Amniotic stem cell (primary cell): ENCODE measurements around the gene SH3BP1.
"Not testable (repeated sequence)": the region's sequence is repeated elsewhere in the genome, so short reads cannot be mapped to it uniquely, and the experiment has no call there.

Experiments used
- DNase-seq: peaks from one replicate; lab custom pipeline; 2025; lab: John Stamatoyannopoulos, UW

Gene SH3BP1

DNA sequence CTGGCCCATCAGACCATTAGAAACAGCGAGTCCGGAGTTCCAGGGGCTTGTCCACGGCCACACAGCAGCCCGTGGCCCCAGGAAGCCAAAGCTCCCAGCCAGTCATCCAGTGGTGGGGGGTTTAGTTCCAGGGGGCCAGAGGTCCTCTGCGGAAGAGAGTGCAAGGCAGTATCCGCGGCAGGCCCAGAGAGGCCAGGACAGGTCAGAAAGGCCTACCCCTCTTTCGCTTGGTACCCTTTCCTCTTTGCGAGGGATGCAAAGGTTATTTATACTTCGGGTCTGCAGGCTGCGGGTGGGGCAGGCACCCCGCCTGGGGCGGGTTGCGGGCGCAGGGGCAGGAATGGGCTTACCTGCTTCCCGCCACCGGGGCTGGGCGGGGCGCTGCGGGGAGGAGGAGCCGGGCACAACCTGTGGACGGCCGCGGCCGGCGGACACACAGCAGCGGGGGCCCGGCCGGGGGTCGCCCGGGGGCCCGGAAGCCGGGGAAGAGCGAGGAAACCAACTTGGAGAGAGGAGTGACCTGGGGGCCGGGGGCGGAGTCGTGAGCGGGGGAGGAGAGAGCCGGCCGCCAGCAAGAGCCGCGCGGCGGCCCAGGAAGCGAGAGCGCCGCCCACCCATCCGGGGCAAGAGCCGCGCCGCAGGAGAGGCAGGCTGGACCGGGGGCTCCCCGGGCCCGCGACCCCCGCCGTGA is at the start of gene SH3BP1:
Gene SH3BP1 (plus strand): TSS at position 600 of the 691 bp plus-strand sequence. CDS start 119 bp downstream, outside the sequence.
- no peak for DNase-seq

DNA sequence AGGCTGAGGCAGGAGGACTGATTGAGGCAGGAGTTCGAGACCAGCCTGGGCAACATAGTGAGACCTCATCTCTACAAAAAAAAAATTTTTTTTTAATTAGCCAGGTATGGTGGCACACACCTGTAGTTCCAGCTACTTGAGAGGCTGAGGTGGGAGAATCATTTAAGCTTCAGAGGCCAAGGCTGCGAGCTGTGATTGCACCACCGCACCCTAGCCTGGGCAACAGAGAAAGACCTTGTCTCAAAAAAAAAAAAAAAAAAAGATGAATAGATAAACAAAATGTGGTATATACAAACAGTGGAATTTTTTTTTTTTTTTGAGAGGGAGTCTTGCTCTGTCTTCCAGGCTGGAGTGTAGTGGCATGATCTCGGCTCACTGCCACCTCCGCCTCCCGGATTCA is 48.4 kb upstream of the SH3BP1 start:
- not testable (repeated sequence) for DNase-seq

GRCh38 chr22:37591823-37592404 is 47.6 kb upstream of the SH3BP1 start:
- no peak for DNase-seq

GRCh38 chr22:37594237-37594636 is 45.2 kb upstream of the SH3BP1 start:
- no peak for DNase-seq

- DNase-seq: no peak
Measured at GRCh38 chr22:37599153-37599552, 40.3 kb upstream of the SH3BP1 start.

DNA sequence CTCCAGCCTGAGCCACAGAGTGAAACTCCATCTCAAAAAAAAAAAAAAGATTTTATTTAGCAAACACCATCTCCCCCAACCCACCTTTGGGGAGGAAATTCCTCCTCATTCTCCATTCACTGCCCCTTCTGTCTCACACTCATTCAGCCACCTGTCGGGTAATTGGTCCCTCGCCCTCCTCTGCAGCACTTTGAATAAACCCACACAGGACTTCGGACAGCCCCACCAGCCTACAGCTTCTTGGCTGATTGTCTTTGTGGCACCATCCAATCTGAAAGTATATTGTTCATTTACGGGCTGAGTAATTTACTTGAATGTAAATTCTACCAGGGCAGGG is 38.3 kb upstream of the SH3BP1 start:
- DNase-seq: no peak

DNA sequence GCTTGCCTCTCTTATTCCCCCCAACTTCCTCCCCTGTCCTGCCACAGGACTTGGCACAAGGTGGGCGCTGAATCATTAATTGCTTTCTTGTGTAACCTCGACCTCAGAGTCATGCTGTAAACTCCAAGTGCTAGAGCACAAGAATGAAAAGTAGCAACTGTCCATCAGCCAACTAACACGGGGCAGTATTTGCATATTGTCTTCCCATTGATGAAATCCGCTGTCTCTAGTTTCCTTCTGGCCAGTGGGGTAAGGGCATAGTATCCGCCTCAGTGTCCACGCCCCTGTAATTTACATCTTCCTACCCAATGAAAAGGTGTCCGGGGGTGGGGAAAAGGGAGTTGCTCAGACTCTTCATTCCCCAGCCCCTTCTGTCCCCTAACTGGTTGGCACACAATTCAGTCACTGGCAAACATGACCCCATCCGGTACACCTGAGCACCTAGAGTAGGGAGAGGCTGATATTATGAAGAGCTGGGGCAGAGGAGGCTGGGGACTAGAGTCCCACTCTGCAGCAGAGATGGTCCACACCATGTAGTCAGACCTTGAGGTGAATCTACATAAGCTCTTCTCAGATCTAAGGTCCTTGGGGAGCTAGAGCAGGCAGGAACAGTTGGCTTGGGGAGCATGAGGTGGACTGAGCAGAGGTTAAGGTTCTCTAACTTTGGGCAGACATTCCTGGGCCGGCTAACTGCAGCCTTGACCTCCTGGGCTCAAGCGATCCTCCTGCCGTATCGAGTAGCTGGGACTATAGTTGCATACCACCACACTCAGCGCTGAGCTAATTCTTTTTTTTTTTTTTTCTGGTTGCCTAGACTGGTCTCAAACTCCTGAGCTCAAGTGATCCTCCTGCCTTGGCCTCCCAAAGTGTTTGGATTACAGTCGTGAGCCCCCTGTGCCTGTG is 37.7 kb upstream of the SH3BP1 start:
- no peak for DNase-seq

DNA sequence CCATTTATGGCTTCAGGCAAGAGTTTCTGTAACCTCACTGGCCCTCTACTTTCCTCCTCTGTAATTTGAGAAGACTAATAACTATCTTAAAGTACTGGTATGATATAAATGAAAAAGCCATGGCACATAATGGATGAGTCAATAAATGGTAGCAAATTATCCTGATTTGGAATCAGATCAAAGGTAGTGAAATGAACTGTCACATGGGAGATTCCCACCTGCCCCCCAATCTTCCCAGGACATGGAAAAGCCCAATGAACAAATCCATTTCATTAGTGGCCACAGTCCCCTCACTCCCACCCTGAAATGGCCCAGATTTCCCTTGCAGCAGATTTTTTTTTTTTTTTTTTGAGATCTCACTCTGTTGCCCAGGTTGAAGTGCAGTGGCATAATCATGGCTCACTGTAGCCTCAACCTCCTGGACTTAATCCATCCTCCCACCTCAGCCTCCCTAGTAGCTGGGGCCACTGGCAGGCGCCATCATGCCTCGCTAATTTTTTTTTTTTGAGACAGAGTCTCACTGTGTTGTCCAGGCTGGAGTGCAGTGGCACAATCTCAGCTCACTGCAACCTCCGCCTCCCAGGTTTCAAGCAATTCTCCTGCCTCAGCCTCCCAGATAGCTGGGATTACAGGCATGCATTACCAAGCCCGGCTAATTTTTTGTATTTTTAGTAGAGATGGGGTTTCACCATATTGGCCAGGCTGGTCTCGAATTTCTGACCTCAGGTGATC is 36.8 kb upstream of the SH3BP1 start:
- not testable (repeated sequence) for DNase-seq

GRCh38 chr22:37604074-37604473 is 35.4 kb upstream of the SH3BP1 start:
- DNase-seq: no peak

DNA sequence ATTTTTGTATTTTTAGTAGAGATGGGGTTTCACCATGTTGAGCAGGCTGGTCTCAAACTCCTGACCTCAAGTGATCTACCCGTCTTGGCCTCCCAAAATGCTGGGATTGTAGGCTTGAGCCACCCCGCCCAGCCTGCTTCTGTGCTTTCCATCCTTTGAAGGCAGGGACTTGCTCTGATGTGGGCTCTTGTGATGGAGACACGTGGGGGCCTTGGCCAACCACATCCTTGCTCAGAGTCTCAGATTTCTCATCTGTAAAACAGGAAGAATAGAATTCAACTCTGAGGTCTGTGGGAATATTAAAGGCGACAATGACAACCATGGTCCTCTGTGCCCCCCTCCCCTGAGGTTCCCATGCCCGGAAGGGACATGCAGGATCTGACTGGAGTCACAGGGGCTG is 34.6 kb upstream of the SH3BP1 start:
- no peak for DNase-seq

DNA sequence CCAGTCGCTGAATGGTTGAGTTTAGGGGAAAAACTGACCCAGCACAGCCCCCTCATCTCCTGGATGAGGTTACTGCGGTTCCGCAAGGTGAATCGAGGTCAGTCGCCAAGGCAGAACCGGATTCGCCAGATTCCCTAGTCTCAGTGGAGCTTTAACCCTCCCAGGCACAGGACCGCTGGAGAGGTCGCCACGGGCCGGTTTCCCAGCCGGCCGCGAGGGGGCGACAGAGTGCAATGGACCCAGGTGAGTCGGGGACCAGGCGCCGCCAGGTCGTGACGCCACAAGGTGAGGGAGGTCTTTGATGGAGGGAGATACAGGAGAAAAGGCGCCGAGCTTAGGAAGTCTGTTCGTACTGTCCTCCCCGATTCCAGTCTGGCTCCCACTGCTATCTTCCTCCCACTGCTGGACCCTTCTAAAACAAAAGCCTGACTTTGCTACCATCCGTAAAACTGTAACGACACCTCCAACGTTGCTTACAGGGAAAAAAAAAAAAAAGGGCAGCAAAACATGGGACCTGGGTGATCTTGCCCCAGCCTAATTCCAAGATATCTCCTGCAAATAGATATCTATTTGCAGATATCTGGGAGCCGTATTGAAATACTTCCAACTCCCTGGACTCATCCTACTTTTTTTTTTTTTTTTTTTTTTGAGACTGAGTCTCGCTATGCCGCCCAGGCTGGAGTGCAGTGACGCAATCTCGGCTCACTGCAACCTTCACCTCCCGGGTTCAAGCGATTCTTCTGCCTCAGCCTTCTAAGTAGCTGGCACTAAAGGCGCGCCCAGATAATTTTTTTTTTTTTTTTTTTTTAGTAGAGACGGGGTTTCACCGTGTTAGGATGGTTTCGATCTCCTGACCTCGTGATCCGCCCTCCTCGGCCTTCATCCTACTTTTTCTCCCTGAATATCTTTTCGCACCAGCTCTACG is 32.2 kb upstream of the SH3BP1 start:
- DNase-seq: peak; percentile 26

- no peak for DNase-seq
Measured at GRCh38 chr22:37607935-37608476, 31.5 kb upstream of the SH3BP1 start.

DNA sequence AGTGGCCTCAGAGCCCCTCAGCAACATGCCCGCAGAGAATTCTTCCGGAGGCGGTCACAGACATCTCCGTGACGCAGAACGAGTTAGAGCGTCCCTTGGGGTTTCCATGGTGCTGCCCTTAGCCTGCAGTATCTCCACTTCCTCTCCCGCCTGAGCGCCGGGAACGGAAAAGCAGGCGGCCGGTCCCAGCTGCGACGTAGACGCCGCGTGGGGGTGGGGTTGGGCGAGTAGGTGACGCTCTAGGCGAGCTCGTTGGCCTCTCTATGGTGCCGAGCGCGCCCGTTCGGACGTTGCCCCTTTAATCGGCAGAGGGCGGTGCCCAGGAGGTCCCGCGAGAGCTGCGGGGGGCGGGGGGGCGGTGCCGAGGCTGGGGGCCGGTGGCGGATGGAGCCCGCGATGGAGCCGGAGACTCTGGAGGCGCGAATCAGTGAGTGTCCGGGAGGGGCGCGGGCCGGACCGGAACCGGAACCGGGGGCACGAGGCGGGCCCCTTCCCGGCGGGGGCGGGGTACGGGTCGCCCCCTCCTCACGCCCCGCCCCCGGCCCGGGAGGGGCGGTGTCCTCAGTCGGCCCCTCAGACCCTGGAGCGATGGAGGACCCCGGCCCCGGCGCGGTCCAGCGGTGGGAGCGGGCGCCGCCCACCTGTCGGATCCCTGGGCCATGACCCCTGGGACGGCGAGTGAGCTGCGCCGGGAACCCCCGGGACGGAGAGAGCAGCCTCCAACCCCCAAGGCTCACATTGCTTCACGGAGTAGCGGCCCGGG is 30.8 kb upstream of the SH3BP1 start, which contains the start of gene GGA1:
Gene GGA1 (plus strand): TSS at position 358 of the 763 bp plus-strand sequence. CDS start 27 bp downstream, at position 385.
- peak; percentile 97 for DNase-seq

DNA sequence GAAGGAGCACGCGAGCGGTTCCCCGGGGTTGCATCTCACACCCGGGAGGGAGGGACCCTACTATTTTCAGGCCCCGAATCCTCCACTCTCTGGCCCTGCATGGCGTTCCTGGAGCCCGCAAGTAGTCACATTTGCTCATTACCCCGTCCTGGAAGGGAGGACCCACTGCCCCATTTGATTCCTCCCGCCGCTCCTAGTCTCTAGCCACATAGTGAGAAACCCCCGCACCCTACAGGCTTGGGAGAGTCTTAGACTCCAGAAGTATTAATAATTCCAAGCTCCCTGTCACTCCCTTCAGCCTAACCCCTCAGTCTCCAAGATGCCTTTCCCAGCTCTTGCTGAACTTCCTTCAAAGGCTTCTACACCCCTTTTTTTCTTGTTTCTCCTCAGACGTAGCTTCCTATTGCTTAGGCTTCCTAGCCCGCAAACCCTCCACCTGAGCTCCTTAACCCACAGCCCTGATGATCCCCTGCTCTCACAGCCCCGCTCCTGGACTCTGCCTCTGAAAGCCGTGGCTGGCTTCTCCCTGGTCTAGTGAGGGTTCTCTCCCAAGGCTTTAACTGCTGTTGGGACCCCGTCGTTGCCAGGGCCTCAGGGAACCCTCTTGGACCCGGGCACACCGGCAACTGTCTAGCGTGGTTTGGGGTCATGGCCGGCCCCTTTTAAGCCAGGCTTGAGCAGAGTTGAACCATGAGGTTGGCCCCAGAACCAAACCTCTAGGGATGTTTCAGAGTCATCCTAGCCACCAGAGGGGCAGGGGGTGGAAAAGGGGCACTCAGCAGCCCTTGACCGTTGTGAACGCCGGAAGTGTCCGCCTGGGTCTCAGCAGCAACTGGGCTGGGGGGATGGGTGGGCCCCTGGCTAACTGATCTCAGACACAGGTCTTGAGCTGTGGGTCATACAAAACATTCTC is 30.0 kb upstream of the SH3BP1 start:
- DNase-seq: no peak

GRCh38 chr22:37610153-37610475 is 29.4 kb upstream of the SH3BP1 start:
- not testable (repeated sequence) for DNase-seq

DNA sequence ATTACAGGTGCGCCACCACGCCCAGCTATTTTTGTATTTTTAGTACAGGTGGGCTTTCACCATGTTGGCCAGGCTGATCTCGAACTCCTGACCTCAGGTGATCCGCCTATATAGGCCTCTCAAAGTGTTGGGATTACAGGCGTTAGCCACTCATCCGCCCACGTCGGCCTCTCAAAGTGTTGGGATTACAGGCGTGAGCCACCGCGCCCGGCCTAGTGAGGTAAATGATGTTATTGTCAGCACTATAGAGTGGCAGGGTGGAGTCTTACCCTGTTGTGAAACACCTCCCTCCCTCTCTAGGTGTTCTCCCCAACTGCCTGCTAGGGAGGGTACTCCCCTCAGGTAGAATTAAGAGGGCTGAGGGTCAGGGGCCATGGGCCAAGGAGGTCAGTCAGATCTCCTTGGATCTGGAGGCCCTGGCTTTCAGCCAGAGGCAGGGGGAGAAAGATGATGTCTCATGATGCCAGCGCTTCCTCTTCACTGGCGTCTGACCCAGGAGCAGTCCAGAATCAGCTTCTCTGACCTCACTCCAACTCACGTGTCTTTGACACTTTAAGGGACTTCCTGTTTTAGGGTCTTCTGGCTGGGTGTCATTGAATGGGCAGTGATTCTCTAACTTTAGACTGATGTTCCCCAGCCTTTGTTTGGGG is 28.9 kb upstream of the SH3BP1 start:
- no peak for DNase-seq

GRCh38 chr22:37611207-37611606 is 28.3 kb upstream of the SH3BP1 start:
- DNase-seq: no peak
